Gastroesophageal sphincter (tissue), 4 donors: Measurements from ENCODE around the gene CD300H. TPM values are rescaled to one million over a fixed set of nuclear protein-coding genes. Genes with fewer than 3 reads are reported as not detected.
"Not testable (repeated sequence)": the region's sequence is repeated elsewhere in the genome, so short reads cannot be mapped to it uniquely, and the experiment has no call there.

Experiments used
- ATAC-seq: fragments of 150-250 bp; one replicate; pipeline ENCODE4 v1.9.1; 2016; ENCODE audit warnings: mild to moderate bottlenecking, moderate library complexity
- H3K27ac ChIP-seq, 4 donors: fragments of 200-600 bp; sonication (generic) in 3 of 4; 1 replicate in 3 of 4; 2 replicates in 1 of 4; pipeline ENCODE4 v1.5.1; 2016 to 2019
- H3K27me3 ChIP-seq: fragments of 200-600 bp; sonication (generic); one replicate; pipeline ENCODE4 v1.5.1; 2019
- H3K36me3 ChIP-seq, 2 donors: fragments of 200-600 bp; sonication (generic); one replicate each; pipeline ENCODE4 v1.5.1; 2019; ENCODE audit warnings: control low read depth in 1 of 2
- H3K4me1 ChIP-seq, 3 donors: fragments of 200-600 bp; sonication (generic); 1 replicate in 2 of 3; 2 replicates in 1 of 3; pipeline ENCODE4 v1.5.1; 2016 to 2019; ENCODE audit warnings: control low read depth in 2 of 3
- H3K4me3 ChIP-seq, 2 donors: fragments of 200-600 bp; sonication (generic); one replicate each; pipeline ENCODE4 v1.5.1; 2019; ENCODE audit warnings: mild to moderate bottlenecking in 1 of 2, moderate library complexity in 1 of 2
- H3K9me3 ChIP-seq, 3 donors: fragments of 200-600 bp; sonication (generic); one replicate each; pipeline ENCODE4 v1.5.1; 2017 to 2019; ENCODE audit warnings: control low read depth in 2 of 3
- EP300 ChIP-seq: sonication (generic); formaldehyde crosslinking; IDR thresholded peaks from one replicate; pipeline ENCODE4 v1.6.1; 2017; ENCODE audit warnings: antibody characterized with exemption, mild to moderate bottlenecking
- POLR2A ChIP-seq, 2 donors: fragments of 450-650 bp; IDR thresholded peaks; one replicate each; pipeline ENCODE4 v1.6.1; 2017; ENCODE audit warnings: antibody characterized with exemption in 2 of 2, mild to moderate bottlenecking in 2 of 2, moderate library complexity in 1 of 2
- POLR2AphosphoS5 ChIP-seq: sonication (generic); formaldehyde crosslinking; IDR thresholded peaks from one replicate; pipeline ENCODE4 v1.6.1; 2017; ENCODE audit warnings: antibody characterized with exemption
- WGBS, 2 donors: methylation state at CpG; one replicate each; pipeline ENCODE4 v1.1.5; 2018; ENCODE audit warnings: low coverage in 1 of 2; 5-methylcytosine and 5-hydroxymethylcytosine counted together
- total RNA-seq, 4 donors: library from RNA; depleted of rRNA; stranded (reverse); fragments of >200 nt; gene quantifications; one replicate each; pipeline ENCODE4 v1.1.0, GENCODE V29; 2016
- TF ChIP-seq, protein P1 (sequence below), 4 experiments: fragments of 200-600 bp in 2 of 4; fragments of 450-650 bp in 2 of 4; sonication (generic) in 1 of 4; IDR thresholded peaks; one replicate each; pipeline ENCODE4 v1.5.1; 2017 to 2019; ENCODE audit warnings: antibody characterized with exemption in 4 of 4, mild to moderate bottlenecking in 2 of 4, moderate library complexity in 2 of 4

CD300H gene
- total RNA-seq, 4 donors from 2014 or later: not detected

GRCh38 chr17:74578979-74579378 is 11.7 kb upstream of the CD300H start:
- ATAC-seq: no peak
- Histone ChIP-seq H3K36me3 (no peaks in the 10 kb centered on the region), H3K4me3 (no peak overlapping the region), H3K4me1 (no peaks in the 10 kb centered on the region), H3K27me3 (peaks cover 15% of the 10 kb centered on the region), H3K9me3 (no peaks in the 10 kb centered on the region), H3K27ac (no peak overlapping the region)
- TF ChIP-seq, protein P1, sequence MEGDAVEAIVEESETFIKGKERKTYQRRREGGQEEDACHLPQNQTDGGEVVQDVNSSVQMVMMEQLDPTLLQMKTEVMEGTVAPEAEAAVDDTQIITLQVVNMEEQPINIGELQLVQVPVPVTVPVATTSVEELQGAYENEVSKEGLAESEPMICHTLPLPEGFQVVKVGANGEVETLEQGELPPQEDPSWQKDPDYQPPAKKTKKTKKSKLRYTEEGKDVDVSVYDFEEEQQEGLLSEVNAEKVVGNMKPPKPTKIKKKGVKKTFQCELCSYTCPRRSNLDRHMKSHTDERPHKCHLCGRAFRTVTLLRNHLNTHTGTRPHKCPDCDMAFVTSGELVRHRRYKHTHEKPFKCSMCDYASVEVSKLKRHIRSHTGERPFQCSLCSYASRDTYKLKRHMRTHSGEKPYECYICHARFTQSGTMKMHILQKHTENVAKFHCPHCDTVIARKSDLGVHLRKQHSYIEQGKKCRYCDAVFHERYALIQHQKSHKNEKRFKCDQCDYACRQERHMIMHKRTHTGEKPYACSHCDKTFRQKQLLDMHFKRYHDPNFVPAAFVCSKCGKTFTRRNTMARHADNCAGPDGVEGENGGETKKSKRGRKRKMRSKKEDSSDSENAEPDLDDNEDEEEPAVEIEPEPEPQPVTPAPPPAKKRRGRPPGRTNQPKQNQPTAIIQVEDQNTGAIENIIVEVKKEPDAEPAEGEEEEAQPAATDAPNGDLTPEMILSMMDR (IDR thresholded peaks at IDR 0.05): no peak
- TF ChIP-seq EP300: no peak
- no peak for TF ChIP-seq POLR2AphosphoS5
- no peak for TF ChIP-seq POLR2A (IDR thresholded peaks at IDR 0.05)
- 75% methylated on average over 7 of the region's 9 CpGs; no CpG with 5 or more reads in 1 of the 2 donors for WGBS, 2 donors

- peaks cover 0 to 8% (median 0%) of the 10 kb centered on the region in 3 donors for H3K9me3 ChIP-seq
- no peaks in the 10 kb centered on the region for H3K36me3 ChIP-seq
- H3K4me1 ChIP-seq: no peaks in the 10 kb centered on the region
- H3K27me3 ChIP-seq: peaks cover 36% of the 10 kb centered on the region
- 64 to 78% methylated on average over 5 of the region's 5 CpGs for WGBS, 2 donors
- no peak for ATAC-seq
- no peak for TF ChIP-seq POLR2A (IDR thresholded peaks at IDR 0.05)
- TF ChIP-seq, protein P1 (IDR thresholded peaks at IDR 0.05): no peak
- no peak for TF ChIP-seq EP300
- TF ChIP-seq POLR2AphosphoS5: no peak
- H3K27ac ChIP-seq: no peak overlapping the region
- H3K4me3 ChIP-seq: no peak overlapping the region
Observed at GRCh38 chr17:74574489-74575142, 7.3 kb upstream of the CD300H start.

DNA sequence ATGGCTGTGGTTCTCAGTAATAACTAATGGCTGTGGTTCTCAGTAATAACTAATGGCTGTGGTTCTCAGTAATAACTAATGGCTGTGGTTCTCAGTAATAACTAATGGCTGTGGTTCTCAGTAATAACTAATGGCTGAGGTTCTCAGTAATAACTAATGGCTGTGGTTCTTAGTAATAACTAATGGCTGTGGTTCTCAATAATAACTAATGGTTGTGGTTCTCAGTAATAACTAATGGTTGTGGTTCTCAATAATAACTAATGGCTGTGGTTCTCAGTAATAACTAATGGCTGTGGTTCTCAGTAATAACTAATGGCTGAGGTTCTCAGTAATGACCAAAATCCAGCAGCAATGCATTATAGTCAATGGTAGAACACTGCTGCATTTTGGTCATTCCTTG is 6.3 kb upstream of the CD300H start:
- not testable (repeated sequence) for H3K9me3 ChIP-seq, H3K4me3 ChIP-seq, H3K4me1 ChIP-seq, H3K36me3 ChIP-seq, H3K27ac ChIP-seq, ATAC-seq
- H3K27me3 ChIP-seq: peaks cover 32% of the 10 kb centered on the region

GRCh38 chr17:74573169-74573568 is 5.9 kb upstream of the CD300H start:
- TF ChIP-seq EP300: no peak
- TF ChIP-seq POLR2A (IDR thresholded peaks at IDR 0.05): no peak
- TF ChIP-seq, protein P1 (IDR thresholded peaks at IDR 0.05): no peak
- no peak for TF ChIP-seq POLR2AphosphoS5
- ATAC-seq: no peak
- Histone ChIP-seq H3K36me3 (no peaks in the 10 kb centered on the region), H3K4me1 (no peaks in the 10 kb centered on the region), H3K27me3 (peaks cover 32% of the 10 kb centered on the region), H3K9me3 (peaks cover 0 to 8% (median 0%) of the 10 kb centered on the region in 3 donors), H3K27ac (no peak overlapping the region), H3K4me3 (no peak overlapping the region)
- WGBS, 2 donors: 20 to 100% methylated on average over 1 of the region's 3 CpGs

- Histone ChIP-seq H3K4me3 (no peak overlapping the region), H3K4me1 (no peaks in the 10 kb centered on the region), H3K36me3 (no peaks in the 10 kb centered on the region), H3K27ac (no peak overlapping the region), H3K9me3 (peaks cover 0 to 8% (median 0%) of the 10 kb centered on the region in 3 donors), H3K27me3 (peaks cover 32% of the 10 kb centered on the region)
- no peak for TF ChIP-seq EP300
- no peak for TF ChIP-seq POLR2A (IDR thresholded peaks at IDR 0.05)
- TF ChIP-seq, protein P1 (IDR thresholded peaks at IDR 0.05): no peak
- no peak for TF ChIP-seq POLR2AphosphoS5
- no peak for ATAC-seq
- WGBS, 2 donors: 79% methylated on average over 4 of the region's 4 CpGs; no CpG with 5 or more reads in 1 of the 2 donors
Observed at GRCh38 chr17:74571621-74572270, 4.4 kb upstream of the CD300H start.
